Measurements from ENCODE around the gene CDCA3. TPM values are rescaled to one million over a fixed set of nuclear protein-coding genes. Genes with fewer than 3 reads are reported as not detected.

The CDCA3 gene
- total and polyA plus RNA-seq, 2 donors (not counting 1 experiment from before 2014, with no cell fraction given) = 9.1 to 9.4 TPM

DNA sequence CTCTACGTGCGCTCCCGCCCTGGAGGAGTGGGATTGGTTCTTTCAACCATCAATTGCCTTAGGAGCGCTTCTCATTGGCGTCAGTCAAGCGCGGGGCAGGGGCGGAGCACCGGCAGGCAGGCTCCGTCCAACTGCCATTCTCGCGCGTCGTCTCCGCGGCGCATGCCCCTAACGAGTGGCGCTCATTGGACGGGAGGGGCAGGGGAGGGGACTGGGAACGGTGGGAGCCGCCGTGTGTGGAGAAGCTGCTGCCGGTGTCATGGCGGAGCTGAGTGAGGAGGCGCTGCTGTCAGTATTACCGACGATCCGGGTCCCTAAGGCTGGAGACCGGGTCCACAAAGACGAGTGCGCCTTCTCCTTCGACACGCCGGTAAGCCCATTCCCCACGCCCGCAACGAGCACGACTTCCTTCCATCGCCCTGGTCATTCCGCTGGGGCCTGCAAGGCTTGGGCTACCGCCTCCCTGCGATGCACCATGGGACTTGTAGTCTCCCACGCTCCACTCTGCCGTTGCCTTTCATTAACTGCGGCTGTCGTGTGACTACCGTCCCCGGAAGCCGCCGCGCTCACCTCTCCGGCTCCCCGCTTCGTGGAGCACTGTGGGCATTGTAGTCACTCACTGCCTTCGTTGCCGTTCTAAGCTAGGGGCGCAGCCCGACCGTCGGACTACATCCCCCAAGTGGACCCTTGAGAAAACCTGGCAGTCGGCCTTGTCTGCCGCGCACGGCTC lies 1.0 kb upstream of the CDCA3 start, which contains the start of gene USP5:
TSS of gene USP5 (plus strand) at position 230 of the 730 bp plus-strand sequence. CDS start at position 260, 30 bp downstream.
- no peaks in the 10 kb centered on the region for H3K27me3 ChIP-seq (ENCODE audit: control insufficient read depth, insufficient read depth, low read length)
- peak within 1 kb of the TSS; percentile 64 to 93 (median 87) for H3K4me3 ChIP-seq (replicated peaks in 1 of 4; ENCODE audit: control extremely low read depth in 1 of 4, insufficient read depth in 1 of 4, low read depth in 3 of 4, low read length in 4 of 4)
- peak within 1 kb of the TSS; percentile 82 for H3K27ac ChIP-seq (ENCODE audit: insufficient read depth, low read length)
- H4K20me1 ChIP-seq (ENCODE audit: control insufficient read depth, extremely low read depth, insufficient read depth, low read length) = no peaks in the 10 kb centered on the region
- no peak for TF ChIP-seq EZH2 (IDR thresholded peaks at IDR 0.05; ENCODE audit: low read length, missing control alignments)
- TF ChIP-seq, protein P1, sequence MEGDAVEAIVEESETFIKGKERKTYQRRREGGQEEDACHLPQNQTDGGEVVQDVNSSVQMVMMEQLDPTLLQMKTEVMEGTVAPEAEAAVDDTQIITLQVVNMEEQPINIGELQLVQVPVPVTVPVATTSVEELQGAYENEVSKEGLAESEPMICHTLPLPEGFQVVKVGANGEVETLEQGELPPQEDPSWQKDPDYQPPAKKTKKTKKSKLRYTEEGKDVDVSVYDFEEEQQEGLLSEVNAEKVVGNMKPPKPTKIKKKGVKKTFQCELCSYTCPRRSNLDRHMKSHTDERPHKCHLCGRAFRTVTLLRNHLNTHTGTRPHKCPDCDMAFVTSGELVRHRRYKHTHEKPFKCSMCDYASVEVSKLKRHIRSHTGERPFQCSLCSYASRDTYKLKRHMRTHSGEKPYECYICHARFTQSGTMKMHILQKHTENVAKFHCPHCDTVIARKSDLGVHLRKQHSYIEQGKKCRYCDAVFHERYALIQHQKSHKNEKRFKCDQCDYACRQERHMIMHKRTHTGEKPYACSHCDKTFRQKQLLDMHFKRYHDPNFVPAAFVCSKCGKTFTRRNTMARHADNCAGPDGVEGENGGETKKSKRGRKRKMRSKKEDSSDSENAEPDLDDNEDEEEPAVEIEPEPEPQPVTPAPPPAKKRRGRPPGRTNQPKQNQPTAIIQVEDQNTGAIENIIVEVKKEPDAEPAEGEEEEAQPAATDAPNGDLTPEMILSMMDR (conservative IDR thresholded peaks at IDR 0.05 in 1 of 2, IDR thresholded peaks at IDR 0.05 in 1 of 2; ENCODE audit: low read depth in 1 of 2, low read length in 2 of 2) = no peak
- H3K9me3 ChIP-seq (ENCODE audit: control insufficient read depth, insufficient read depth, low read depth, low read length) = no peaks in the 10 kb centered on the region
- peak within 1 kb of the TSS; percentile 98 for H2AFZ ChIP-seq (ENCODE audit: low read length)
- peak within 1 kb of the TSS; percentile 70 for H3K9ac ChIP-seq (ENCODE audit: insufficient read depth, low read length)
- H3K36me3 ChIP-seq (ENCODE audit: control insufficient read depth, insufficient read depth, low read length) = peaks cover 14% of the 10 kb centered on the region
- peak within 1 kb of the TSS; percentile 98 for H3K4me2 ChIP-seq (ENCODE audit: extremely low read depth, insufficient read depth, low read length)
- peaks cover 17% of the 10 kb centered on the region for H3K4me1 ChIP-seq (ENCODE audit: control insufficient read depth, extremely low read depth, insufficient read depth, low read length)
- DNase-seq (ENCODE audit: low read depth in 2 of 2) = peak; percentile 100
- peaks cover 49% of the 10 kb centered on the region for H3K79me2 ChIP-seq (ENCODE audit: control insufficient read depth, insufficient read depth, low read length)

DNA sequence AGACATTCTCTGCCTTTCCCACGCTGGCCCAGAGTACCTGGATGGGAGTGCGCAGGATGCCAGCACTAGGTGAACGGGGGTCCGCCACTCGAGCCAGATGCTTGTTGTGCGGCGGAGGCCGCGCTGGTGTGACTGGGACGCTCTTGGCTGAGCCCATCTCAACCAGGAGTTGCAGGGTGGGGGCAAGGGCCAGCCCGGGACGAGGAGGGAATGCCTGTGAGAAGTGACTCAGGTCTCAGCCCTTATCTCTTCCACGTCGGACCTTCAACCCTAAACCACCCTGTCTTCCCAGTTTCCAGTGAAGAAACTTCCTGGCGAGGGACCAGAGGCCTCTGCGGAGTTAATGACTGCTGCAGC lies 312 bp downstream of the CDCA3 start:
- Histone ChIP-seq H4K20me1 (ENCODE audit: control insufficient read depth, extremely low read depth, insufficient read depth, low read length) (no peaks in the 10 kb centered on the region), H3K4me3 (replicated peaks in 1 of 4; ENCODE audit: control extremely low read depth in 1 of 4, insufficient read depth in 1 of 4, low read depth in 3 of 4, low read length in 4 of 4) (peak overlapping the region; percentile 53 to 93 (median 76)), H3K27me3 (ENCODE audit: control insufficient read depth, insufficient read depth, low read length) (no peaks in the 10 kb centered on the region), H3K9me3 (ENCODE audit: control insufficient read depth, insufficient read depth, low read depth, low read length) (no peaks in the 10 kb centered on the region), H3K9ac (ENCODE audit: insufficient read depth, low read length) (peak overlapping the region; percentile 22), H3K27ac (ENCODE audit: insufficient read depth, low read length) (peak overlapping the region; percentile 22), H3K4me2 (ENCODE audit: extremely low read depth, insufficient read depth, low read length) (peak overlapping the region; percentile 89), H3K79me2 (ENCODE audit: control insufficient read depth, insufficient read depth, low read length) (peaks cover 49% of the 10 kb centered on the region), H3K36me3 (ENCODE audit: control insufficient read depth, insufficient read depth, low read length) (peaks cover 20% of the 10 kb centered on the region), H2AFZ (ENCODE audit: low read length) (no peak overlapping the region), H3K4me1 (ENCODE audit: control insufficient read depth, extremely low read depth, insufficient read depth, low read length) (peaks cover 17% of the 10 kb centered on the region)
- DNase-seq (ENCODE audit: low read depth in 2 of 2) = no peak
- TF ChIP-seq, protein P1 (conservative IDR thresholded peaks at IDR 0.05 in 1 of 2, IDR thresholded peaks at IDR 0.05 in 1 of 2; ENCODE audit: low read depth in 1 of 2, low read length in 2 of 2) = no peak
- no peak for TF ChIP-seq EZH2 (IDR thresholded peaks at IDR 0.05; ENCODE audit: low read length, missing control alignments)

DNA sequence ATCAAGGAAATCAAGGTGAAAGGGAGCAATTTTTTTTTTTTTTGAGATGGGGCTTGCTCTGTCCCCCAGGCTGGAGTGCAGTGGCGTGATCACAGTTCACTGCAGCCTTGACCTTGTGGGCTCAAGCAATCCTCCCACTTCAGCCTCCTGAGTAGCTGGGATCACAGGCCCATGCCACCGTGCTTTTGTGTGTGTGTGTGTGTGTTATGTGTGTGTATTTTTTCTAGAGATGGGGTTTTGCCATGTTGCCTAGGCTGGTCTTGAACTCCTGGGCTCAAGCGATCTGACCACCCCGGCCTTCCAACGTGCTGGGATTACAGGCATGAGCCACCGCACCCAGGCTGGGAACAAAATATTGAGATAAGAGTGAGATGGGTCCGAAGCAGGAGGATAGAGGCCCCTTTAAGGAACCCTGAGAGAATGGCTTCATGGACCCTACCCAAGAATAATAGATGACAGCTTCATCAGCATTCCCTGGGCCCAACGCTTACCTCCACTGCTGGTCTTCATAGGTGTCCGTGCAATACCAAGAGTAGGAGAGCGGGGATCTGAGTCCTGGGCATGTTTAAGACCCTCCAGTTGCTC lies 1.0 kb downstream of the CDCA3 start:
- Histone ChIP-seq H3K4me2 (ENCODE audit: extremely low read depth, insufficient read depth, low read length) (peak overlapping the region; percentile 89), H3K79me2 (ENCODE audit: control insufficient read depth, insufficient read depth, low read length) (peaks cover 44% of the 10 kb centered on the region), H2AFZ (ENCODE audit: low read length) (no peak overlapping the region), H3K36me3 (ENCODE audit: control insufficient read depth, insufficient read depth, low read length) (peaks cover 25% of the 10 kb centered on the region), H3K4me3 (replicated peaks in 1 of 4; ENCODE audit: control extremely low read depth in 1 of 4, insufficient read depth in 1 of 4, low read depth in 3 of 4, low read length in 4 of 4) (peak overlapping the region; percentile 53 to 93 (median 76)), H3K4me1 (ENCODE audit: control insufficient read depth, extremely low read depth, insufficient read depth, low read length) (peaks cover 17% of the 10 kb centered on the region), H3K9ac (ENCODE audit: insufficient read depth, low read length) (no peak overlapping the region), H3K27me3 (ENCODE audit: control insufficient read depth, insufficient read depth, low read length) (no peaks in the 10 kb centered on the region), H3K9me3 (ENCODE audit: control insufficient read depth, insufficient read depth, low read depth, low read length) (no peaks in the 10 kb centered on the region), H3K27ac (ENCODE audit: insufficient read depth, low read length) (no peak overlapping the region), H4K20me1 (ENCODE audit: control insufficient read depth, extremely low read depth, insufficient read depth, low read length) (no peaks in the 10 kb centered on the region)
- TF ChIP-seq EZH2 (IDR thresholded peaks at IDR 0.05; ENCODE audit: low read length, missing control alignments) = no peak
- TF ChIP-seq, protein P1 (conservative IDR thresholded peaks at IDR 0.05 in 1 of 2, IDR thresholded peaks at IDR 0.05 in 1 of 2; ENCODE audit: low read depth in 1 of 2, low read length in 2 of 2) = no peak
- DNase-seq (ENCODE audit: low read depth in 2 of 2) = no peak
